GM21447 (cell line): Measurements from ENCODE around the gene PRR15L.

ENCODE experiments used
- ATAC-seq: cut with Tn5 transposase; IDR thresholded peaks from one replicate; pipeline ENCODE4 v1.9.1; 2021; ENCODE audit not compliant: unreplicated experiment

The PRR15L gene

DNA sequence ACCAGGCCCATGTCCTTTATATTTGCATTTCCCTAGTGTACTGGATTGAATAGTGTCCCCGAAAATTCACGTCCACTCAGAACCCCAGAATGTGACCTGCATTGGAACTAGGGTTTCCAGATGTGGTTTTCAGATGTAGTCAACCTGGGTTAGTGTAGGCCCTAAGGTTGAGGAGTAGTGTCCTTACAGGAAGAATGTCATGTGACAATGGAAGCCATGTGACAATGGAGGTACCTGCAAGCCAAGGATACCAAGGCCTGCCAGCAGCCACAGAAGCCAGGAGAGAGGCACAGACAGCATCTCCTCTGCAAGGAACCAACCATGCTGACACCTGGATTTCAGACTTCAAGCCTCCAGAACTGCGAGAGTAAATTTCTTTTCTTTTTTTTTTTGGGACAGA is 5.2 kb upstream of the PRR15L start:
- no peak for ATAC-seq

- ATAC-seq = no peak
Measured at GRCh38 chr17:47961406-47961805, 3.7 kb upstream of the PRR15L start.

GRCh38 chr17:47959825-47960655 is 2.4 kb upstream of the PRR15L start:
- ATAC-seq = no peak

DNA sequence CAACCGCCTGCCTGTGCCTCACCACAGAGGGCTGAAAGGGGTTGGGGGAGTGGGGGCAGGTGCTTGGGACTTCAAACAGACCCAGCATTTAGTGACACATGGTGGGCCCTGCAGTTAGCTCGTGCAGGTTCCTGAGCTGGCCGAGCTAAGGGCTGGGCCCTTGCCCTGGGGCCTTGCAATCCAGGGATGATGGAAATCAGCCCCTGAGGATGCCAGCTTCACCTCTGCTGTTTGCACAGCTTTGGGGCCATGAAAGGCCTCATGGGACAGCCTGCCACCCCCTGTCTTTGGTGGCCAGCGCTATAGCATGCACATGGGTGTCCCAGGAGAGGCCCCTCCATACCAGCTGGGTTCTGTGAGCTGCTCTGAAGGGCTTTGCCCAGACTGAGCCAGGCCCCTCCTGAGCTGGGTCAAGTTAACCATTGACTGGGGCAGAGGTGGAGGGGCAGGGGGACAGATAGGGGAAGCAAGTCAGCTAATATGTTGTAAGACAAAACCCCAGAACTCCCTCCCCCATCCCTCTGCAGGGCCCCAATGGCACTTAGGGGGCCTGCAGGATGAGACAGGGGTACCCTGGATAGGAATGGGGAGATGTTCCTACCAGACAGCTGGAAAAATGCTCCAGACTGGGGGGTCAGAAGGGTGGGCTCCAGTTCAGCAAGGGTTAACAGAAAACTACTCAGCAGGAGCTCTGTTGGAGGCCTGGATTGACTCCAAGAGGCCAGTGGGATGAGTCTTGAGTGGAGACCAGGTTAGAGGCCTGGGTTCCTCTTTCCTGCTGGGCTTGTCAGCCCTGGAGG is 692 bp downstream of the PRR15L start:
- ATAC-seq = no peak

- no peak for ATAC-seq
Measured at GRCh38 chr17:47955497-47956461, 1.9 kb downstream of the PRR15L start.

DNA sequence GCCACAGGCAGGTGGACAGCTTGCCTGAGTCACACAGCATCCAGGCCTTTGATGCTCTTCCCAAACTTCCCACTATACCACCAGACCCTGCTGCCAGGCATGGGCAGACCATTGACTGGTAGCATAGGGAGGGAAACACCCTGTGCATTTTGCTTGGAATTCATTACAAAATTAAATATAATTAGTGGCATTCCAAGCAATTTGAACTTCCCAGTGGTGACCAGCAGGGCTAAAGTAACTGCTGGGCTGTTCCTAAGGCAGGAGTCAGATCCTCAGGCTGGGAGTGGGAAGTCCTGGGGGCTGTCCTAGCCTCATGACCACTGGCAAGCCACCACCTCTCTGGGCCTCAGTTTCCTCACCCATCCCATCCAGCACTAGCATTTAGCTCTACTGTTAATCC is 3.8 kb downstream of the PRR15L start:
- no peak for ATAC-seq

GRCh38 chr17:47952171-47953021 is 5.3 kb downstream of the PRR15L start:
- ATAC-seq = no peak

- ATAC-seq = no peak
Measured at GRCh38 chr17:47950448-47950847, 7.2 kb downstream of the PRR15L start.

- ATAC-seq = peak; percentile 31
Measured at GRCh38 chr17:47949946-47950345, 7.7 kb downstream of the PRR15L start.

DNA sequence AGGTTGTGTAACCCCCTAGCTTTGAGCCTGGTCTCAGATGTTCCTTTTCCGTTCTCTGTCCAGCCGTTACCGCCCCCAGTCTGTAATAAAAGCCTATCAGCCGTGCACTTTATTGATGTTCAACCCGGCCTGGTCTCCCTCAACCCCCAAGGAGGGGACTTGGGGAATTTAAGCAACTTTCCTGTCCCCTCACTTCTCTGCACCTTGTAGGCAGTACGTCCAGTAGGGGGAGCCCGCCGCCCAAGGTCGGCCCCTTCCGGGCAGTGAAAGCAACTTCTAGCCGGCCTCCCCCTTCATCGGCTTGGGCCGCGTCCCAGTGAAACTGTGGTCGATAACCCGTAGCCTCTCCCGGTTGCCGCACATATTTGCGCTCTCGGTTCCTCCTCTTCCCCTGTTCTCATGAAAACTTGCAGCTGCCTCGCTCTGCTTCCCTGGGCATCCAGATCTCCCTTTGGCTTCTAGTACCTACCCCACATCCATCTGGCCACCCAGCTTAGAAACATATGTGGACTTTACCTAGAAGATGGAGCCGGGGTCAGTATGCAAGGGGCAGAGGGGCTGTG is 8.4 kb downstream of the PRR15L start:
- peak; percentile 62 for ATAC-seq

DNA sequence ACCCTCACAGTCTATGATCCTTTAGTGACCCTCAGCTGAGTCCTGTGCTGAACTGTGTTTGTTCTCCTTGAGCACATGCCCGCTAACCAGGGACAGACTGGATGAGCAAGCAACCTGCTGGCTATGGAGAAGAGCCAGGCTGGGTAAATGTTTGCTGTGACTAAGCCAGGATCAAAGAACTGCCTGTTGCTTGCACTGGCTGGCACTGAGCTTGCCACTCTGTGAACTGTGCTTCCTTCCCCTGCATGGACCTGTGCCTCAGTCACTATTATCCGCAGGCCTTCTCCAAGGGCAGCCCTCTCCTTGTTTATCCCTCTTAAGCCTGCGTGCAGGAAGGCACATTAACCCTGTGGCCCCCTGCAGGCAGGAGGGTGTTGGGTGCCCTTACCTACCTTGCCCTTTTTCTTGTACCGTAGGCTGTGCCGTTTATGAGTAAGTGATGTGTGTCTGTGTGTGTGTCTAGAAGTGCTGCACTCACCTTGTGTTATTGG is 8.9 kb downstream of the PRR15L start:
- no peak for ATAC-seq

DNA sequence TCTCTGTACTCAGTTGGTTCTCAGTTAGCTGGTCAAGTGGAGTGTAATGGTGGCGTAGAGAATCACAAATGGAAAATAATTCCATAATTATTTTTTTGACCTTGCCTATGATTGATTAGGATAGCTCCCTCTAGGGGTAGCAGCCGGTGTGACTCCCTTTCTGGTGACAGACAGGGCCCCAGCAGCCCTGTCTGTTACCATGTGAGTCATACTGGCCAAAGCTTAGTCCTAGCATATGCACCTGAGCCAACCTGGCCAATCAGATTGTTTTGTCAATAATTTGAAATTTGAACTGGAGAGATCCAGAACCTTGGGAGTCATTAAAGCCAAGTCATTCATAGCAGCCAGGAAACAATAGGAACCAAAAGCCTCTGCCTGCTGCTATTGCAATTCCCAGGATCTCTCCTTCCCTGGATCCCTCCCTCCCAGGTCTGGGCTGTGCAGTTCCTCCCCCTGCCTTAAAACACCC is 10.7 kb downstream of the PRR15L start:
- peak; percentile 42 for ATAC-seq

- ATAC-seq = no peak
Measured at GRCh38 chr17:47946516-47946915, 11.2 kb downstream of the PRR15L start.

GRCh38 chr17:47945529-47946508 is 11.9 kb downstream of the PRR15L start:
- no peak for ATAC-seq

DNA sequence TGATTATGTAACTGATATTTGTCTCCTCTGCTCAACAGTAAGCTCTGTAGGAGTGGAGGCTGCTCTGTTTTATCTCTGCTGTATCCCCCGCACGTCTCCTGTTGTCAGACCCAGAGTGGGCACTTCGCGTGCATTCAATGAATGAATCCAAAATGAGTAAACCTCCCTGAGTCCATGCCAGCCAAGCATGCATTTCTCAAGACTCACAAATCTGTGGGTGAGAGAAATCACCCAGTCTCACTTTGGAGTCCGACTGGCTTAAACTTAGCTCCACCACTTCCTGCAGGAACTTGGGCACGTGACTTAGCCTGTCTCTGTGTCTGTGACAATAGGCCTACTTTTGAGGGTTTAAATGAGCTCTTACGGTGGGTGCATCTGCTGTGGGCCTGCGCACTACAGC is 12.6 kb downstream of the PRR15L start:
- ATAC-seq = no peak

DNA sequence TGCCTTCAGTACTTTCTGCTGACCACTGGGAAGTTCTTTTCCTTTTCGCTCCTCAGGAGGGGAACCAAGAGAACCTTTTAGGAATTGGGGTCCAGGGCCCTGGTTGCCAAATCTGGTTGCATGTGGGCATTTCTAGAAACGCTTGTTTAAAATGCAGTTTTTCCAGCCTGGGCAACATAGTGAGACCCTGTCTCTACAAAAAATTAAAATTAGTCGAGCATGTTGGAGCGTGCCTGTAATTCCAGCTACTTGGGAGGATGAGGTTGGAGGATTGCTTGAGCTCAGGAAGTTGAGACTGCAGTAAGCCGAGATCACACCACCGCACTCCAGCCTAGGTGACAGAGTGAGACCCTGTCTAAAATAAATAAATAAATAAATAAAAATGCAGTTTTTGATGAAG is 15.1 kb downstream of the PRR15L start:
- ATAC-seq = no peak

GRCh38 chr17:47942096-47942510 is 15.6 kb downstream of the PRR15L start:
- no peak for ATAC-seq
